CD4-positive, CD25-positive, alpha-beta regulatory T cell (primary cell): ENCODE measurements around the gene SLC23A1. TPM values are rescaled to one million over a fixed set of nuclear protein-coding genes. Genes with fewer than 3 reads are reported as not detected.
A peak's percentile ranks its signal among the peaks of the same experiment; 100 is the strongest.
"Not testable (repeated sequence)": the region's sequence is repeated elsewhere in the genome, so short reads cannot be mapped to it uniquely, and the experiment has no call there.

Source experiments
- ATAC-seq, 2 donors: fragments of 150-1000 bp; cut with Tn5 transposase; one replicate each; pipeline ENCODE4 v1.10.0; 2021; ENCODE audit warnings: low read depth in 2 of 2, moderate number of reproducible peaks in 2 of 2, moderate library complexity in 1 of 2
- DNase-seq, 3 donors: peaks; one replicate each; pipeline versions ENCODE4 v3.0.0 to v3.0.0-alpha.2; 2012 to 2022; ENCODE audit warnings: mixed read lengths in 1 of 3
- H3K27ac ChIP-seq: one replicate; pipeline ENCODE4 v1.7.0; 2013; ENCODE audit warnings: mild to moderate bottlenecking, low read length; ENCODE audit not compliant: insufficient read depth, poor library complexity, severe bottlenecking
- H3K27me3 ChIP-seq: one replicate; pipeline ENCODE4 v1.7.0; 2013; ENCODE audit warnings: low read length; ENCODE audit not compliant: control insufficient read depth, insufficient read depth
- H3K36me3 ChIP-seq: one replicate; pipeline ENCODE4 v1.7.0; 2013; ENCODE audit warnings: mild to moderate bottlenecking, low read length, moderate library complexity; ENCODE audit not compliant: control insufficient read depth, insufficient read depth
- H3K4me1 ChIP-seq: 2 replicates; pipeline ENCODE4 v1.7.0; 2013; ENCODE audit warnings: mild to moderate bottlenecking, low read length; ENCODE audit not compliant: insufficient read depth, control insufficient read depth, poor library complexity, severe bottlenecking
- H3K4me3 ChIP-seq: one replicate; pipeline ENCODE4 v1.7.0; 2013; ENCODE audit warnings: low read depth, mild to moderate bottlenecking, low read length, moderate library complexity
- H3K9me3 ChIP-seq, 2 experiments: 1 replicate in 1 of 2; 2 replicates in 1 of 2; pipeline ENCODE4 v1.7.0; 2013; ENCODE audit warnings: low read length in 2 of 2, mild to moderate bottlenecking in 1 of 2, moderate library complexity in 1 of 2; ENCODE audit not compliant: control insufficient read depth in 2 of 2
- H3K27ac Mint-ChIP-seq, 3 donors: one replicate each; pipeline ENCODE4 v1.8.0; 2020 to 2022; ENCODE audit warnings: mild to moderate bottlenecking in 3 of 3, mixed read lengths in 3 of 3, moderate library complexity in 2 of 3
- H3K27me3 Mint-ChIP-seq: one replicate; pipeline ENCODE4 v1.8.0; 2022; ENCODE audit warnings: mild to moderate bottlenecking, mixed read lengths
- H3K36me3 Mint-ChIP-seq: one replicate; pipeline ENCODE4 v1.8.0; 2020; ENCODE audit warnings: mixed read lengths
- H3K4me1 Mint-ChIP-seq, 4 donors: one replicate each; pipeline ENCODE4 v1.8.0; 2020 to 2022; ENCODE audit warnings: mixed read lengths in 4 of 4, mild to moderate bottlenecking in 1 of 4
- H3K4me3 Mint-ChIP-seq, 4 donors: one replicate each; pipeline ENCODE4 v1.8.0; 2020 to 2022; ENCODE audit warnings: mild to moderate bottlenecking in 4 of 4, mixed read lengths in 4 of 4, moderate library complexity in 3 of 4
- H3K9me3 Mint-ChIP-seq, 7 donors: one replicate each; pipeline ENCODE4 v1.8.0; 2020 to 2022; ENCODE audit warnings: mixed read lengths in 7 of 7, mild to moderate bottlenecking in 3 of 7, moderate library complexity in 2 of 7
- polyA plus RNA-seq, 4 donors: library from polyadenylated mRNA; unstranded; fragments of 300-500 nt; fragmentation: Illumina TruSeq; gene quantifications; one replicate each; pipeline ENCODE4 v1.2.3, GENCODE V29; 2021
- total RNA-seq: library from RNA; stranded (reverse); gene quantifications from one replicate; pipeline ENCODE4 v1.2.3, GENCODE V29; 2022

Gene SLC23A1
- total and polyA plus RNA-seq, 5 donors from 2014 or later = 0.09 to 0.13 TPM; not detected in 3

DNA sequence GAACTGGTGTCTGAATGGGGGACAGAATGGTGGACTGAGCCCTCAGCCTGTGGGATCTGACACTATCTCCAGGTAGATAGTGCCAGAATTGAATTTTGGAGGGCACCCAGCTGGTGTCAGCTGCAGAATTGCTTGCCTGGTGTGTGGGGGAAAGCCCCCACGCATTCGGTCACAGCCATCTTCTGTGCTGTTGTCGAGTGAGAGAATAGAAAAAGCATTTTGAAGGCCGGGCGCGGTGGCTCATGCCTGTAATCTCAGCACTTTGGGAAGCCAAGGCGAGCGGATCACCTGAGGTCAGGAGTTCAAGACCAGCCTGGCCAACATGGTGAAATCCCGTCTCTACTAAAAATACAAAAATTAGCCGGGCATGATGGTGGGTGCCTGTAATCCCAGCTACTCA lies 3.9 kb upstream of the SLC23A1 start:
- Mint-ChIP-seq H3K4me3 (peak overlapping the region in 1 of 4 donors; percentile 72), H3K4me1 (peaks cover 0 to 66% (median 37%) of the 10 kb centered on the region in 4 donors), H3K27ac (peak overlapping the region in 2 of 3 donors; percentile 96 to 97)
- H3K27ac ChIP-seq, H3K9me3 ChIP-seq, H3K36me3 ChIP-seq, H3K9me3 Mint-ChIP-seq, DNase-seq, H3K27me3 ChIP-seq, ATAC-seq, H3K36me3 Mint-ChIP-seq, H3K27me3 Mint-ChIP-seq, H3K4me3 ChIP-seq: not testable (repeated sequence)
- H3K4me1 ChIP-seq = peaks cover 40% of the 10 kb centered on the region

DNA sequence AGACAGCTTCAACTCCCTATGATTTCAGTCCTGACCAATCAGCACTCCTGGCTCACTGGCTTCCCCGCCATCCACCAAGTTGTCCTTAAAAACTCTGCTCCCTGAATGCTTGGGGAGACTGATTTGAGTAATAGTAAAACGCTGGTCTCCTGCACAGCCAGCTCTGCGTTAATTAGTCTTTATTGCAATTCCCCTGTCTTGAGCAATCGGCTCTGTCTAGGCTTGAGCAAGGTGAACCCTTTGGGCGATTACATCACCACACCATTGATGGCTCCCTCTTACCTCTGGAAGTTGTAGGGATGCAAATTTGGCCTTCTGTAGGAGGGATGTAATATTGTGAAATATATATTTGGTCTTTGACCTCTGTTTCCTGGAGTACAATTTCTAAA lies 2.9 kb upstream of the SLC23A1 start:
- peaks cover 31% of the 10 kb centered on the region for H3K4me1 ChIP-seq
- no peak overlapping the region for H3K4me3 ChIP-seq
- ATAC-seq (no peak), DNase-seq (no peak)
- H3K27ac ChIP-seq = no peak overlapping the region
- peak overlapping the region; percentile 39 to 96 (median 80) for H3K4me3 Mint-ChIP-seq
- H3K9me3 ChIP-seq = no peaks in the 10 kb centered on the region
- H3K27me3 Mint-ChIP-seq = no peaks in the 10 kb centered on the region
- peaks cover 0 to 57% (median 30%) of the 10 kb centered on the region in 4 donors for H3K4me1 Mint-ChIP-seq
- peak overlapping the region; percentile 29 to 97 (median 84) for H3K27ac Mint-ChIP-seq
- no peaks in the 10 kb centered on the region for H3K36me3 Mint-ChIP-seq
- H3K27me3 ChIP-seq = no peaks in the 10 kb centered on the region
- H3K9me3 Mint-ChIP-seq = peaks cover 0 to 1% (median 0%) of the 10 kb centered on the region in 7 donors
- no peaks in the 10 kb centered on the region for H3K36me3 ChIP-seq

DNA sequence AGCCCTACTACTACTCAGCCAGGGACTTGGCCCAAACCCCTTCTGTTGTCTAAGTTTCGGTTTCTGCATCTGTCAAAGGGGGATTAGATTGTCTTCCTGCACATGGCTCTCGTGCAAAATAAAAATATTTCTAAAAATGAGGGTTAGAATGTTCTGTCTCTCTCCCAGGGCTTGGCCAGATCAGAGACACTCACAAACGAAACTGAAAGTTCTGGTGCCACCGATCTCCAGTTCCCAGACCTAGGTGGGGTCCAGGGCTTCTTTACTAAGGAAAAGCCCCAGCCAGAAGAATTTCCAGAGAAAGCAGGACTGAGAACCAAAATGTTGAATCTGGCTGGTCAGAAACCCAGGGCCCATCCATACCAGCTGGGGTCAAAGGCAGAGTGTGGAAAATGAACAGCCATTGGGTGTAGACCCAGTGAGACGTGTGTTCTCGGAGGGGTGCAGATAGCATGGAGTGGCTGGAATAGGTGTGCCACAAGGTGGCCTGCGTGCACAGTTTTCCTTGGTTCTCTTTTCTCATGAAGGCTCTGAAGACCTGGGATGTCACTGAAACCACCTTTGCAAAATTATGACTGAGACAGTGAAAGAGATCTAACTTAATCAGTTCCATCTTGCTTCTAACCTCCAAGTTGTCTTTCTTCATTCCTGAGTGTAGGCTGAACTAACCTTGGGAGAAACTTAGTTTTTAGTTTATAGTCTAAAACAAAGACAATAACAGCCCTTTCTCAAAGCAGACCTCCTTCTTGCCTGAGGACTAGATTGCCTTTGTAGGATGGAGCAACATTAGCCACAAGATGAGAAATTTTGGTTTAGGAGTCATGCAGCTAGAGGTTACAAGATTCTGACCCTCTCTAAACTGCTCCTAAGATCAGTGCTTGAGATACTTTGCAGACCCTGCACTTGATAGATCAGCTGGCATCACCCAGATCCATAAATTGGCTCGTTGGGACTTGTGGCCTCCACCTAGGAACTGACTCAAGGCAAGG lies 2.3 kb upstream of the SLC23A1 start:
- DNase-seq (peak in 1 of 3 donors; percentile 68), ATAC-seq (peak in 1 of 2 donors; percentile 15)
- no peaks in the 10 kb centered on the region for H3K27me3 ChIP-seq
- no peaks in the 10 kb centered on the region for H3K9me3 ChIP-seq
- Mint-ChIP-seq H3K36me3 (no peaks in the 10 kb centered on the region), H3K27me3 (no peaks in the 10 kb centered on the region), H3K27ac (peak overlapping the region; percentile 84 to 97 (median 97)), H3K9me3 (peaks cover 0 to 1% (median 0%) of the 10 kb centered on the region in 7 donors), H3K4me3 (peak overlapping the region; percentile 72 to 96 (median 84)), H3K4me1 (peaks cover 0 to 50% (median 29%) of the 10 kb centered on the region in 4 donors)
- H3K4me1 ChIP-seq = peaks cover 24% of the 10 kb centered on the region
- H3K27ac ChIP-seq = peak overlapping the region; percentile 76
- peak overlapping the region; percentile 80 for H3K4me3 ChIP-seq
- H3K36me3 ChIP-seq = no peaks in the 10 kb centered on the region

DNA sequence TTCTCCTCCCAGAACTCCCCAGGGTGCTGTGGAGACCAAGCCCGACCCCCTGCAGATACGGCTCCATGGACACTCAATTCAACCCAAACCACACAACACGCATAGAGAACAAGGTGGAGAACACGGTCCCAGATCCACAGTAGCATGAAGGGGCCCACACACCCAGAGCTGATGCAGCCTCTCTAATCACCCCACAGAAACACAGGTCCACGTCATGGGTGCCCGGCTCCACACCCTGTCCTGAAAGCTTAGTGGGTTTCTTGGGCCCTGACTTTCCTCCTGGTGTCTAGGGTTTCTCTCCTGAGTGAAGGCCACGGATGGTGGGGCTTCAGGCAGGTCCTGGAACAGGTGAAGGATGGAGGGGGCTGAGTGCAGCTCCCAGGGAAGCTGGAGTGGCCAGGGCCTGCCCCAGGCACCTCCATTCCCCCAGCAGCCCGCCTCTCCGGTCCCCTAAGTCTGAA lies 1.5 kb upstream of the SLC23A1 start:
- Histone ChIP-seq H3K9me3 (no peaks in the 10 kb centered on the region), H3K27me3 (no peaks in the 10 kb centered on the region), H3K4me1 (peaks cover 17% of the 10 kb centered on the region), H3K27ac (peak overlapping the region; percentile 76), H3K4me3 (peak overlapping the region; percentile 80), H3K36me3 (no peaks in the 10 kb centered on the region)
- no peak for DNase-seq
- peak overlapping the region; percentile 72 to 96 (median 84) for H3K4me3 Mint-ChIP-seq
- ATAC-seq = no peak
- H3K36me3 Mint-ChIP-seq = no peaks in the 10 kb centered on the region
- H3K27ac Mint-ChIP-seq = peak overlapping the region; percentile 84 to 97 (median 97)
- peaks cover 0 to 1% (median 0%) of the 10 kb centered on the region in 7 donors for H3K9me3 Mint-ChIP-seq
- no peaks in the 10 kb centered on the region for H3K27me3 Mint-ChIP-seq
- H3K4me1 Mint-ChIP-seq = peaks cover 0 to 43% (median 24%) of the 10 kb centered on the region in 4 donors

DNA sequence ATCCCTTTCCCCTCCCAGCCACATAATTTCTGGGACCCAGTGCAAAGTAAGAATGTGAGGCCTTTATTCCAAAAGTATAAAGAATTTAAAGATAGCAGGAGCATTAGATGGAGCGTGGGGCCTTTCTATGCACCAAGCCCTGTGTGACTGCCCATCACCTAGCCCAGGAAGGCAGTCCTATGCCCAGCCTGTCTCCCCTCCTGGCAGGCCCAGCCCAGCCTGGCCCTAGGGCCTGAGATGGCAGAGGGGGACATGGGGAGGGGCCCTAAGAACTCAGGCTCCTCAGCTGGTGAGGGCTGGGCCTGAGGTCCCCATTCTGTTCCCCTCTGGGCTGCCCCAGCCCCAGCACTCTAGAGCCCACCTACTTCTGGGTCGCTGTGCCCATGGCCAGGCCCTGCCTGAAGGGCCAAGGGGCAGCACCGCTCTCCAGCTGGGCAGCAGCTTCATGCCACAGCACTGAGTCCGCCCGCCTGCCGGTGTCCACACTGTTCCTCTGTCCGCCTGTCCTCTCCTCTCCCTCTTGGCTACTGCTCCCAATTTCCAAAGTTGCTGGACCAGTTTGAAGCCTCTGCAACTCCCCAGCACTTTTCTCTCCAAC lies 995 bp upstream of the SLC23A1 start:
- peaks cover 0 to 1% (median 0%) of the 10 kb centered on the region in 7 donors for H3K9me3 Mint-ChIP-seq
- no peak for DNase-seq
- ATAC-seq = no peak
- Histone ChIP-seq H3K4me3 (no peak overlapping the region), H3K27me3 (no peaks in the 10 kb centered on the region), H3K9me3 (no peaks in the 10 kb centered on the region), H3K4me1 (peaks cover 11% of the 10 kb centered on the region), H3K27ac (peak overlapping the region; percentile 76), H3K36me3 (no peaks in the 10 kb centered on the region)
- peak overlapping the region; percentile 84 to 97 (median 97) for H3K27ac Mint-ChIP-seq
- no peaks in the 10 kb centered on the region for H3K27me3 Mint-ChIP-seq
- no peaks in the 10 kb centered on the region for H3K36me3 Mint-ChIP-seq
- peaks cover 0 to 38% (median 24%) of the 10 kb centered on the region in 4 donors for H3K4me1 Mint-ChIP-seq
- peak overlapping the region in 3 of 4 donors; percentile 47 to 69 (median 47) for H3K4me3 Mint-ChIP-seq

DNA sequence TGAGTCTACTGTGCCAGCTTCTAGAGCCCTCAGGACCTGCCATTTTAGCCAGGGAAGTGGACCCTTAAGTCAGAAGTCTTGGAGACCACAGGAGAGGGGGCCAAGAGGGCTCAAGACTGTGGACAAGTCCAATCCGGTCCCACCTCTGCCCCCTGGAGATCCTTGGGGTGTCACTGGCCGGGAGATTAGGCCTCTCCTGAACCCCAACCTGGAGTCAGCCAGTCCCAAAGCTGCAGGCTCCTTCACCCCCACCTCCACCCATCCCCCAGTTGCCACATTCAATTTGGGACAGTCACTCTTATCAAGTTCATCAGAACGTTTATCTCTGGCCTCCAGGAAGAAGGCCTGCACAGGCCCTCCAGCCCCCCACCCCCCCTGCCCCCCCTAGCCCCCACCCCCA lies 290 bp downstream of the SLC23A1 start:
- H3K36me3 ChIP-seq = no peaks in the 10 kb centered on the region
- Mint-ChIP-seq H3K36me3 (no peaks in the 10 kb centered on the region), H3K4me3 (no peak overlapping the region), H3K9me3 (peaks cover 0 to 1% (median 0%) of the 10 kb centered on the region in 7 donors), H3K27me3 (no peaks in the 10 kb centered on the region), H3K27ac (no peak overlapping the region), H3K4me1 (peaks cover 0 to 34% (median 26%) of the 10 kb centered on the region in 4 donors)
- H3K27me3 ChIP-seq = no peaks in the 10 kb centered on the region
- ATAC-seq = no peak
- H3K4me1 ChIP-seq = peaks cover 11% of the 10 kb centered on the region
- no peak overlapping the region for H3K4me3 ChIP-seq
- no peak for DNase-seq
- H3K9me3 ChIP-seq = no peaks in the 10 kb centered on the region
- H3K27ac ChIP-seq = no peak overlapping the region

DNA sequence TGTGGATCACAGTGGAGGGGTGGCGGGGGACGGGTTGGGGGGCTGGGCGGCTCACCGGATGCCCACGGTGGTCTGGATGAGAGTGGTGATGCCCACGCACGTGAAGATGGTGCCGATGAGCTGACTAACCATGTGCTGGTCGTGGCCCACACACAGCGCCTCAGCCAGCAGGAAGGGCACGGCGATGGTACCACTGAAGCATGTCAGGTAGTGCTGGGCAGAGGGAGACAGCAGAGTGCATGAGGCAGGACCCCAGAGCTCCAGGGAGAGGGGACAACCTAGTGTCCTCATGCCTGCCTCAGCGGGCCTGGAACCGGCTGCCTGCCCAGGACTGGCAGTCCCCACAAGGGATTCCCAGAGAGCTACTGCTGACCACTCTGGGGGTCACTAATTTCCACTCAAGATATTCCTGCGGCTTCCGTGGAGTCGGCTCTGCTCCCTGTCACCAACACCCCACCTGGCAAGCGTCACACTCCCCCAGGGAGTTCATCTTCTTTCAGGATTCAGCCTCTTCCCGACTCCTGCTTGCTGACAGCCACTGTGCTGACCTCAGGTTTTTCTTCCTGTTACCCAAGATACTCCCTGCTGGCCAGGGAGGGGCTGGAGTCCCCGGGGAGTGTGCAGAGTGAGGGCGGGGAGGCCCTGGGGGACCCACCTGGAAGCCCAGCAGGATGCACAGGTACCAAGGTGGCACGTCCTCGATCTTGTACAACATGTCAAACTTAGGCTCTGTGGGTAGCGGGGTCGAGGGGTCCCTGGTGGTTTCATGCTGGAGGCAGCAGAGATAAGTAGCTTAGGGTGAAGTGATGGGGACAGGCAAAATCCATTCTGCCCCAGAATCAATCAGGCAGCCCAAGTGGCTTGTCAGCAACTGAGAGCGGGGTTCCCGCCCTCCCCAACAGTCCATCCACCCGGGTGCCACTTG lies 998 bp downstream of the SLC23A1 start:
- ATAC-seq = no peak
- H3K27ac Mint-ChIP-seq = no peak overlapping the region
- no peaks in the 10 kb centered on the region for H3K27me3 Mint-ChIP-seq
- DNase-seq = no peak
- peaks cover 0 to 34% (median 26%) of the 10 kb centered on the region in 4 donors for H3K4me1 Mint-ChIP-seq
- peaks cover 4% of the 10 kb centered on the region for H3K36me3 Mint-ChIP-seq
- peaks cover 0 to 1% (median 0%) of the 10 kb centered on the region in 7 donors for H3K9me3 Mint-ChIP-seq
- Histone ChIP-seq H3K9me3 (no peaks in the 10 kb centered on the region), H3K27me3 (no peaks in the 10 kb centered on the region), H3K4me3 (no peak overlapping the region), H3K27ac (no peak overlapping the region), H3K4me1 (peaks cover 11% of the 10 kb centered on the region), H3K36me3 (no peaks in the 10 kb centered on the region)
- H3K4me3 Mint-ChIP-seq = no peak overlapping the region
